ENCODE data around the gene SPDEF. TPM values are rescaled to one million over a fixed set of nuclear protein-coding genes. Genes with fewer than 3 reads are reported as not detected.

SPDEF gene
- total RNA-seq, 1 donor from 2014 or later: not detected

- no peaks in the 10 kb centered on the region for H3K36me3 Mint-ChIP-seq (ENCODE audit: unreplicated experiment)
- TF ChIP-seq, protein P1, sequence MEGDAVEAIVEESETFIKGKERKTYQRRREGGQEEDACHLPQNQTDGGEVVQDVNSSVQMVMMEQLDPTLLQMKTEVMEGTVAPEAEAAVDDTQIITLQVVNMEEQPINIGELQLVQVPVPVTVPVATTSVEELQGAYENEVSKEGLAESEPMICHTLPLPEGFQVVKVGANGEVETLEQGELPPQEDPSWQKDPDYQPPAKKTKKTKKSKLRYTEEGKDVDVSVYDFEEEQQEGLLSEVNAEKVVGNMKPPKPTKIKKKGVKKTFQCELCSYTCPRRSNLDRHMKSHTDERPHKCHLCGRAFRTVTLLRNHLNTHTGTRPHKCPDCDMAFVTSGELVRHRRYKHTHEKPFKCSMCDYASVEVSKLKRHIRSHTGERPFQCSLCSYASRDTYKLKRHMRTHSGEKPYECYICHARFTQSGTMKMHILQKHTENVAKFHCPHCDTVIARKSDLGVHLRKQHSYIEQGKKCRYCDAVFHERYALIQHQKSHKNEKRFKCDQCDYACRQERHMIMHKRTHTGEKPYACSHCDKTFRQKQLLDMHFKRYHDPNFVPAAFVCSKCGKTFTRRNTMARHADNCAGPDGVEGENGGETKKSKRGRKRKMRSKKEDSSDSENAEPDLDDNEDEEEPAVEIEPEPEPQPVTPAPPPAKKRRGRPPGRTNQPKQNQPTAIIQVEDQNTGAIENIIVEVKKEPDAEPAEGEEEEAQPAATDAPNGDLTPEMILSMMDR (IDR thresholded peaks at IDR 0.05; ENCODE audit: partially characterized antibody, unreplicated experiment): no peak
- H3K4me1 Mint-ChIP-seq (ENCODE audit: low read depth, unreplicated experiment): peaks cover 10% of the 10 kb centered on the region
- H3K4me3 Mint-ChIP-seq (ENCODE audit: unreplicated experiment): no peak overlapping the region
- H3K27ac Mint-ChIP-seq (ENCODE audit: unreplicated experiment): no peak overlapping the region
- H3K9me3 Mint-ChIP-seq (ENCODE audit: unreplicated experiment): no peaks in the 10 kb centered on the region
- DNase-seq: no peak
- H3K27me3 Mint-ChIP-seq (ENCODE audit: unreplicated experiment): peaks cover 8% of the 10 kb centered on the region
These were observed 33.0 kb upstream of the SPDEF start for GRCh38 chr6:34589140-34589539.

DNA sequence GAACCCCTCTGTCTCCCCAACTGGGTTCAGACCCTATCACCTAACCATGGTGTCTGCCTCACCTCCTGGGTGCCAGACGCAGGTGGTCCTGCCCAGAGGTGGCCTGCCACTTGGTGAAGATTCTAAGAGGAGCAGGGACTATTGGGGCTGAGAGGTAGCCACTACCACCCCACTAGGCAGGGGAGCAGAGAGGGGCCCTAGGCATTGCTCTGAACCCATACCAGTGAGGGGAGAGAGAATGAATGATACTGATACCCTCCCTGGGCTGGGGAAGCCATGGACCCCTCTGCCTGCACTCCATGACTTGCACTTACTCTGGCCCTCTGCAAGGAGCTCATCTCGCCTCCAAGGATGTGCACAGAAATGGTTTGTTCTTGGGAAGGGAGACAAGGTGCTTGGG is 31.7 kb upstream of the SPDEF start:
- TF ChIP-seq, protein P1 (IDR thresholded peaks at IDR 0.05; ENCODE audit: partially characterized antibody, unreplicated experiment): no peak
- H3K4me1 Mint-ChIP-seq (ENCODE audit: low read depth, unreplicated experiment): peaks cover 10% of the 10 kb centered on the region
- H3K9me3 Mint-ChIP-seq (ENCODE audit: unreplicated experiment): no peaks in the 10 kb centered on the region
- no peak for DNase-seq
- no peak overlapping the region for H3K27ac Mint-ChIP-seq (ENCODE audit: unreplicated experiment)
- H3K27me3 Mint-ChIP-seq (ENCODE audit: unreplicated experiment): peaks cover 8% of the 10 kb centered on the region
- no peaks in the 10 kb centered on the region for H3K36me3 Mint-ChIP-seq (ENCODE audit: unreplicated experiment)
- no peak overlapping the region for H3K4me3 Mint-ChIP-seq (ENCODE audit: unreplicated experiment)

DNA sequence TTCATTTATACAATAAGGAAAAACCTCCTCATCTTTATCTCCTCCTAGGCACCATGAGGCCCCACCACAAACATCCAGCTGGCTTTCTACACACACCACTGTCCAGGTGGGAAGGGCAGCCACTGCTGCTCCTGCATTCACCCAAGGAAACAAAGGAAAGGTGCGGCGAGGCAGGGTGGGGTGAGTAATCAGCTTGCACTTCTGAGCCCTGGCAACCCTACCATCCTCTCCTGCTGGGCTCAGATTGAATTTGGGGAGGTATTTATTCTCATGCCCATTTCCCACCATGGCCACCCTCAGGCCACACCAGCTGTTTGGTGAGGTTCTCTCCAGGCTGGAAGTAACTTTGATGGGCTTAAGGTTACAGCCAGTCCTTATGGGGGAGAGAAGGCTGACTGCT is 31.2 kb upstream of the SPDEF start:
- Mint-ChIP-seq H3K27ac (ENCODE audit: unreplicated experiment) (no peak overlapping the region), H3K4me3 (ENCODE audit: unreplicated experiment) (no peak overlapping the region)

DNA sequence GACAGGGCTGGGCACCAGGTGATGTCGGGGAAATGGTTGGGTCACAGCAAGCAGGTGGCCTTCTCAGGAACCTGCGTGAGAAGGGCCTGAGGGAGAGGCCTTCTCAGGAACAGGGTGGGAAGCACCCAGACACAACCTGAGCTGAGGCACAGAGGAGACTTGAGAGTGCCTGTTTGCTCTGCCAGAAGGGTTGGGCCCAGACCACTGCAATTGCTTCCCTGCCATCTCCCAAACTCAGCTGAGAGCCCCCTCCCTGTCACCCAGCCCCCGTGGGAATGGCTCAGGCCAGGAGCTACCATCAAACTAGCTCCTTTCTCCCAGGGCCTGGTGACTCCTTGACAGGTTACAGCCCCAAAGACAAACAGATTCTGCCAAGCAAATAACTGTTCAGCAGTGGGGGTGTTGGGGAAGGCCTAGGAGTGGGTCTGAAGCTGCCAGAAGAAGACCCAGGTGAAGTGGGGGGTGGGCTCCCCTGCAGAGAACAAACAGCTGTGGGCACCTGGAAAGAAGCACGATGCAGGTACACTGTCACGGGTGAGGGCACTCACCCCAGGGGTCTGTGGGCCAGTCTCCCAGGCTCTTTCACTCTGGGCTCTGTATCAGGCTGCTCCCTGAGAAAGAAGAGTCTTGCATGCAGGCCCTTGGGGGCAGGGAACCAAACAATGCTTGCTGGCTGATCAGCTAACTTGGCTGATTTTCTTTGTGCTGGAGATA is 30.4 kb upstream of the SPDEF start:
- peaks cover 10% of the 10 kb centered on the region for H3K4me1 Mint-ChIP-seq (ENCODE audit: low read depth, unreplicated experiment)
- no peak overlapping the region for H3K27ac Mint-ChIP-seq (ENCODE audit: unreplicated experiment)
- no peaks in the 10 kb centered on the region for H3K36me3 Mint-ChIP-seq (ENCODE audit: unreplicated experiment)
- no peak overlapping the region for H3K4me3 Mint-ChIP-seq (ENCODE audit: unreplicated experiment)
- TF ChIP-seq, protein P1 (IDR thresholded peaks at IDR 0.05; ENCODE audit: partially characterized antibody, unreplicated experiment): no peak
- peaks cover 4% of the 10 kb centered on the region for H3K27me3 Mint-ChIP-seq (ENCODE audit: unreplicated experiment)
- no peaks in the 10 kb centered on the region for H3K9me3 Mint-ChIP-seq (ENCODE audit: unreplicated experiment)
- DNase-seq: no peak

More for the DNA sequence above, 31.2 kb upstream of the SPDEF start:
- H3K36me3 Mint-ChIP-seq (ENCODE audit: unreplicated experiment): no peaks in the 10 kb centered on the region
- no peaks in the 10 kb centered on the region for H3K9me3 Mint-ChIP-seq (ENCODE audit: unreplicated experiment)
- peaks cover 10% of the 10 kb centered on the region for H3K4me1 Mint-ChIP-seq (ENCODE audit: low read depth, unreplicated experiment)
- DNase-seq: no peak
- TF ChIP-seq, protein P1 (IDR thresholded peaks at IDR 0.05; ENCODE audit: partially characterized antibody, unreplicated experiment): no peak
- peaks cover 8% of the 10 kb centered on the region for H3K27me3 Mint-ChIP-seq (ENCODE audit: unreplicated experiment)

DNA sequence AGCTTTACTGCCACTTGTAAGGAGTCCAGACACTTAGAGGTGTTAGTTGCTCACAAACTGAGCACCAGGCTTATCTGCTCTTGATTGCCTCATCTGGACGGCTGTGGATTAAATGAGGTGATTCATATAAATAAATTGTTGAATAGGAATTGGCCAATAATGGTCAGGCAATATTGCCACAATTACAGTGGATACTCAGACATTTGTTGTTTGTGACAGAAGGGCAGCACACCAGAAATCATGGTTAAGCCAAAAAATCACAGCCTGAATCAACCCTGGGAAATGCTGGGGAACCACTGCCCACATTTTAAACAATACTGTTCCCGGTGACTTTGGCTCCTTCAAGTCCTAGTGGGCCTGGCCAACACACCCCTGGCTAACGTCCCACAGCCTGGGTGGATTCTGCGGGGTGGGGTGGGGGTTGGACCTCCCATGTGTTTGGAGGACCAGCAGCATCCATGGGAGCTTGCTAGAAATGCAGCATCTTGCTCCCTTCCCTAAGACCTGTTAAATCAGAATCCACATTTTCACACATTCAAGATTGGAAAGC is 29.5 kb upstream of the SPDEF start:
- peaks cover 4% of the 10 kb centered on the region for H3K27me3 Mint-ChIP-seq (ENCODE audit: unreplicated experiment)
- H3K27ac Mint-ChIP-seq (ENCODE audit: unreplicated experiment): no peak overlapping the region
- H3K9me3 Mint-ChIP-seq (ENCODE audit: unreplicated experiment): no peaks in the 10 kb centered on the region
- peaks cover 11% of the 10 kb centered on the region for H3K4me1 Mint-ChIP-seq (ENCODE audit: low read depth, unreplicated experiment)
- TF ChIP-seq, protein P1 (IDR thresholded peaks at IDR 0.05; ENCODE audit: partially characterized antibody, unreplicated experiment): no peak
- H3K4me3 Mint-ChIP-seq (ENCODE audit: unreplicated experiment): no peak overlapping the region
- H3K36me3 Mint-ChIP-seq (ENCODE audit: unreplicated experiment): no peaks in the 10 kb centered on the region
- DNase-seq: no peak
